8988T (cell line): ENCODE results near the gene ACOT9.
A peak's percentile ranks its signal among the peaks of the same experiment; 100 is the strongest.
"Not testable (repeated sequence)": the region's sequence is repeated elsewhere in the genome, so short reads cannot be mapped to it uniquely, and the experiment has no call there.

ENCODE experiments used
- DNase-seq: peaks from one replicate; pipeline ENCODE4 v3.0.0; 2011

Gene ACOT9

GRCh38 chrX:23742697-23743622 lies at the start of gene ACOT9:
ACOT9 (minus strand) TSS chrX:23743276; CDS start chrX:23743144, 132 bp downstream.
- DNase-seq, result peak; percentile 76

- no peak for DNase-seq
Measured at GRCh38 chrX:23790155-23790497, 47.0 kb upstream of the ACOT9 start.

- no peak for DNase-seq
Measured at GRCh38 chrX:23789386-23790154, 46.5 kb upstream of the ACOT9 start.

- DNase-seq, result no peak
Measured at GRCh38 chrX:23788946-23789345, 45.9 kb upstream of the ACOT9 start.

- no peak for DNase-seq
Measured at GRCh38 chrX:23788521-23788920, 45.4 kb upstream of the ACOT9 start.

GRCh38 chrX:23787745-23788118 lies 44.7 kb upstream of the ACOT9 start:
- DNase-seq, result no peak

- DNase-seq, result no peak
Measured at GRCh38 chrX:23786268-23786815, 43.3 kb upstream of the ACOT9 start.

GRCh38 chrX:23785580-23785979 lies 42.5 kb upstream of the ACOT9 start:
- no peak for DNase-seq

- no peak for DNase-seq
Measured at GRCh38 chrX:23784470-23785331, 41.6 kb upstream of the ACOT9 start.

- DNase-seq, result no peak
Measured at GRCh38 chrX:23783589-23784469, 40.8 kb upstream of the ACOT9 start.

GRCh38 chrX:23782863-23783588 lies 40.0 kb upstream of the ACOT9 start, which contains the start of gene SAT1:
SAT1 (plus strand) TSS chrX:23783173; CDS start chrX:23783352, 179 bp downstream.
- DNase-seq, result peak; percentile 34

GRCh38 chrX:23782455-23782854 lies 39.4 kb upstream of the ACOT9 start:
- no peak for DNase-seq

- no peak for DNase-seq
Measured at GRCh38 chrX:23779025-23779424, 35.9 kb upstream of the ACOT9 start.

GRCh38 chrX:23776363-23776762 lies 33.3 kb upstream of the ACOT9 start:
- no peak for DNase-seq

GRCh38 chrX:23773601-23774175 lies 30.6 kb upstream of the ACOT9 start:
- DNase-seq, result no peak

- not testable (repeated sequence) for DNase-seq
Measured at GRCh38 chrX:23771086-23771485, 28.0 kb upstream of the ACOT9 start.

GRCh38 chrX:23770142-23770541 lies 27.1 kb upstream of the ACOT9 start:
- DNase-seq, result no peak

GRCh38 chrX:23766650-23767551 lies 23.8 kb upstream of the ACOT9 start:
- DNase-seq, result no peak

GRCh38 chrX:23765868-23766267 lies 22.8 kb upstream of the ACOT9 start:
- no peak for DNase-seq
